SK-N-SH treated with all-trans-retinoic acid at 6 μM for 48 hours (cell line): ENCODE data around the gene RRBP1.

ENCODE experiments used
- ARNTL ChIP-seq: fragments of 450-650 bp; formaldehyde crosslinking; IDR thresholded peaks from 2 replicates; pipeline ENCODE4 v1.5.0; 2020; ENCODE audit warnings: low read depth, mild to moderate bottlenecking, moderate library complexity, borderline replicate concordance
- PATZ1 ChIP-seq: fragments of 250-450 bp; sonication (Bioruptor Pico); IDR thresholded peaks from 2 replicates; pipeline ENCODE4 v1.8.0; 2020; ENCODE audit warnings: mild to moderate bottlenecking, moderate library complexity, borderline replicate concordance
- TOX ChIP-seq: fragments of 250-450 bp; sonication (Bioruptor Pico); IDR thresholded peaks from 2 replicates; pipeline ENCODE4 v1.8.0; 2021; ENCODE audit warnings: mild to moderate bottlenecking, moderate library complexity, borderline replicate concordance
- ZNF8 ChIP-seq: fragments of 450-650 bp; formaldehyde crosslinking; IDR thresholded peaks from 2 replicates; pipeline ENCODE4 v1.5.0; 2020; ENCODE audit warnings: mild to moderate bottlenecking, moderate library complexity

GRCh38 chr20:17569616-17570346 is 112.3 kb downstream of the RRBP1 start, which contains the start of gene DSTN:
- no peak for TF ChIP-seq TOX (CRISPR knock-in tag)
- TF ChIP-seq PATZ1 (CRISPR knock-in tag) = no peak
- no peak for TF ChIP-seq ARNTL (CRISPR knock-in tag)
- no peak for TF ChIP-seq ZNF8
